HEK293T (cell line): ENCODE measurements around the gene SLC30A7.

Source experiments
- BHLHE40 ChIP-seq: fragments of 450-650 bp; IDR thresholded peaks from 2 replicates; pipeline ENCODE4 v1.6.1; 2016; ENCODE audit warnings: mild to moderate bottlenecking, moderate library complexity, borderline replicate concordance
- CTBP1 ChIP-seq: fragments of 450-650 bp; IDR thresholded peaks from 2 replicates; pipeline ENCODE4 v1.6.1; 2016; ENCODE audit warnings: borderline replicate concordance
- ELF4 ChIP-seq: fragments of 450-650 bp; IDR thresholded peaks from 2 replicates; pipeline ENCODE4 v1.6.1; 2017; ENCODE audit warnings: antibody characterized with exemption
- FOXM1 ChIP-seq: fragments of 450-650 bp; IDR thresholded peaks from 2 replicates; pipeline ENCODE4 v1.6.1; 2017; ENCODE audit warnings: mild to moderate bottlenecking, borderline replicate concordance
- HDGF ChIP-seq: fragments of 450-650 bp; IDR thresholded peaks from 2 replicates; pipeline ENCODE4 v1.6.1; 2017; ENCODE audit warnings: antibody characterized with exemption, borderline replicate concordance
- L3MBTL2 ChIP-seq: fragments of 450-650 bp; conservative IDR thresholded peaks from 2 replicates; pipeline ENCODE4 v1.6.1; 2016; ENCODE audit warnings: mild to moderate bottlenecking
- SP1 ChIP-seq: fragments of 450-650 bp; IDR thresholded peaks from 2 replicates; pipeline ENCODE4 v1.6.1; 2017
- SUZ12 ChIP-seq: fragments of 450-650 bp; IDR thresholded peaks from 2 replicates; pipeline ENCODE4 v1.6.1; 2016; ENCODE audit warnings: mild to moderate bottlenecking
- ZNF384 ChIP-seq: fragments of 450-650 bp; IDR thresholded peaks from 2 replicates; pipeline ENCODE4 v1.6.1; 2016

GRCh38 chr1:100952104-100952745 lies 56.3 kb downstream of the SLC30A7 start:
- TF ChIP-seq ELF4 (no peak), BHLHE40 (no peak), CTBP1 (no peak), SP1 (no peak), HDGF (no peak), FOXM1 (no peak), SUZ12 (no peak), ZNF384 (no peak), L3MBTL2 (no peak)
